Vagina (tissue), 2 donors: Measurements from ENCODE around the gene ZMYND8.

Experiments
- POLR2AphosphoS5 ChIP-seq, 2 donors: sonication (generic); formaldehyde crosslinking; IDR thresholded peaks; one replicate each; pipeline ENCODE4 v1.9.0; 2017; ENCODE audit warnings: antibody characterized with exemption in 2 of 2, mild to moderate bottlenecking in 2 of 2, low read depth in 1 of 2; ENCODE audit not compliant: insufficient read depth in 1 of 2
- TF ChIP-seq, protein P1 (sequence below), 3 experiments: fragments of 450-650 bp in 2 of 3; fragments of 200-600 bp in 1 of 3; sonication (generic) in 1 of 3; IDR thresholded peaks; one replicate each; pipeline ENCODE4 v1.5.1; 2017 to 2019; ENCODE audit warnings: antibody characterized with exemption in 3 of 3, mild to moderate bottlenecking in 2 of 3, moderate library complexity in 2 of 3

- TF ChIP-seq, protein P1, sequence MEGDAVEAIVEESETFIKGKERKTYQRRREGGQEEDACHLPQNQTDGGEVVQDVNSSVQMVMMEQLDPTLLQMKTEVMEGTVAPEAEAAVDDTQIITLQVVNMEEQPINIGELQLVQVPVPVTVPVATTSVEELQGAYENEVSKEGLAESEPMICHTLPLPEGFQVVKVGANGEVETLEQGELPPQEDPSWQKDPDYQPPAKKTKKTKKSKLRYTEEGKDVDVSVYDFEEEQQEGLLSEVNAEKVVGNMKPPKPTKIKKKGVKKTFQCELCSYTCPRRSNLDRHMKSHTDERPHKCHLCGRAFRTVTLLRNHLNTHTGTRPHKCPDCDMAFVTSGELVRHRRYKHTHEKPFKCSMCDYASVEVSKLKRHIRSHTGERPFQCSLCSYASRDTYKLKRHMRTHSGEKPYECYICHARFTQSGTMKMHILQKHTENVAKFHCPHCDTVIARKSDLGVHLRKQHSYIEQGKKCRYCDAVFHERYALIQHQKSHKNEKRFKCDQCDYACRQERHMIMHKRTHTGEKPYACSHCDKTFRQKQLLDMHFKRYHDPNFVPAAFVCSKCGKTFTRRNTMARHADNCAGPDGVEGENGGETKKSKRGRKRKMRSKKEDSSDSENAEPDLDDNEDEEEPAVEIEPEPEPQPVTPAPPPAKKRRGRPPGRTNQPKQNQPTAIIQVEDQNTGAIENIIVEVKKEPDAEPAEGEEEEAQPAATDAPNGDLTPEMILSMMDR (IDR thresholded peaks at IDR 0.05): no peak
- no peak for TF ChIP-seq POLR2AphosphoS5 (IDR thresholded peaks at IDR 0.05; ENCODE audit: insufficient read depth in 1 of 2, low read depth in 1 of 2)
Observed at GRCh38 chr20:47295921-47296426, 60.5 kb downstream of the ZMYND8 start.
